HG03439 (cell line): ENCODE data around the gene PARN.
"Not testable (repeated sequence)": the region's sequence is repeated elsewhere in the genome, so short reads cannot be mapped to it uniquely, and the experiment has no call there.

Experiments used
- ATAC-seq: cut with Tn5 transposase; IDR thresholded peaks from one replicate; pipeline ENCODE4 v1.9.1; 2021; ENCODE audit warnings: mild to moderate bottlenecking, moderate library complexity; ENCODE audit not compliant: unreplicated experiment

The PARN gene

DNA sequence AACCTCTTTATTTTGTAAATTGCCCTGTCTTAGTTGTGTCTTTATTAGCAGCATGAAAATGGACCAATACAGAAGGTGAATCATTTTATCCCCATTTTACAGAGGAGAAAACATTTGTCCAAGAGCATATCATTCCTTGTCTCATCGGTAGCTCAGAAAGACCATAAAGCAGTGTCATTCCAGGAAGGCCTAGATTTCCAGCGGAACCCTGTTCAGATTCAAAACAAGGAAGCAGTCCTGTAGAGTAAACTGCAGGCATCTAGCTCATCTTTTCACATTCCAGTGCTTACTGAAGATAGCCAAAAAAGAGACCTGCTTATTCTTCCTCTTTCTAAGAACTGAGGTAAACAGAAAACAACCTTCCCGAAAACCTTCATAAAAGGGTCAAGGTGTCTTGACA lies 54.0 kb downstream of the PARN start:
- ATAC-seq: no peak

DNA sequence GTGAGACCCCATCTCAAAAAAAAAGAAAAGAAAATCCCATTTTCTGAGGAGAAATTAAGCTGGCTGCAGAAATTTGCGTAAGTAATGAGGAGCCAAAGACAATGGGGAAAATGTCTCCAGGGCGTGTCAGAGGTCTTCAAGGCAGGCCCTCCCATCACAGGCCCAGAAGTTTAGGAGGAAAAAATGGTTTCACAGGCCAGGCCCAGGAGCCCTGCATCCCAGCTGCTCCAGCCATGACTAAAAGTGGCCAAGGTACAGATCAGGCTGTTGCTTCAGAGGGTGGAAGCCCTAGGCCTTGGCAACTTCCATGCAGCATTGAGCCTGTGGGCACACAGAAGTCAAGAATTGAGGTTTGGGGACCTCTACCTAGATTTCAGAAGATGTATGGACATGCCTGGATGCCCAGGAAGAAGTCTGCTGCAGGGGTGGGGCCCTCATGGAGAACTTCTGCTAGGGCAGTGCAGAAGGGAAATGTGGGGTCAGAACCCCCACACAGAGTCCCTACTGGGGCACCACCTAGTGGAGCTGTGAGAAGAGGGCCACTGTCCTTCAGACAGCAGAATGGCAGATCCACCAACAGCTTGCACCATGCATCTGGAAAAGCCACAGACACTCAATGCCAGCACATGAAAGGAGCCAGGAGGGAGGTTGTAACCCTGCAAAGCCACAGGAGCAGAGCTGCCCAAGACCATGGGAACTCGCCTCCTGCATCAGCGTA lies 55.2 kb downstream of the PARN start:
- not testable (repeated sequence) for ATAC-seq

DNA sequence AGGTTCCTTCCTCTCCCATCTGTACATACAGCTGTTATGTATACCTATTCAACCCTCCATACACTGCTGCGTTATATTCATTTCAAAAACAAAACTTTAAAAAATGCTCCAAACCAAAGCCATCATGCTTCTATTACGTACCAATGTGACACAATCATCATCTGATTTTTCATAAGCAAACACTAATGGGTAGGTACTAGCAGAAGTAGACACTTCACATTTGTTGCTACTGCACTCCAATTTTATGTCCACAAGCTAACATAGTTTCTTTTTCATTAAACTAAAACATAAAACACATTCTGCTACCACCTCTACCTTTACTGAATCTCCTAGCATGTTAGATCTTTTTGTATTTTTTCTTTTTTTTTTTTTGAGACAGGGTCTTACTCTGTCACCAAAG lies 57.5 kb downstream of the PARN start:
- no peak for ATAC-seq

DNA sequence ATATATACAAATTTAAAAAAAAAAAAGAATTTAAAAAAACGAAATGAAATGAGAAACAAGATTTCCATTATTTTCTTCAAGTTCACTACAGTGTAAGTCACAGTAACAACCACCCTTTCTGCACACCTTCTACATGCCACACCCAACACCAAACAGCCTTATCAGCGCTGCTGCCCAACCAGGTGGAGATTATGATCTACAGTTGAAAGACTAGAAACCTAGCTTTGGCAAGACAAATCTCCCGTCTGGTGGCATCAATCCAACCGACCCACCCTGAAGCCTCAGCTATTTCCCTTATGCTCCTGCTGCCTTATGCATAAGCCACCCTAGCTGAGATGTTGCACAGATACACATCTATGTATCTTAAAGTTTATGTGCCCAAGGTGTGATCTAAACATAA lies 60.8 kb downstream of the PARN start:
- no peak for ATAC-seq

DNA sequence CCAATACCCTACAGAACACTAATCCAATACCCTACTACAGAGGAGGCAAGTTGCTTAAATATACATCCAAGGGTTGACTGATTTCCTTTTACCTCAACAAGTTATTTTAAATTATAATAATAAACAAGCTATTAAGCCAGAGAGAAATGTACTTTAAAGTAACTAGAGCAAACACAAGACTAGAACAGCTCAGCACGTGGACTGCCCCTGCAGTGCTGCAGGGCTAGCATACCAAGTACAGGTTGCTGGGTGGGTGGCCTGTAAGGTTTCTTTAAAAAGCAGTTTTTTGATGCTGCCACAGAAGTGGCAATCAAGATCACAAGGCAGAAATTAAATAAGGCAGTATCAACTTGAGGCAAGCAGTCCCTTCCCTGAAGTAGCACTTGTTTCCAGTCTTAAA lies 63.5 kb downstream of the PARN start:
- ATAC-seq: no peak

DNA sequence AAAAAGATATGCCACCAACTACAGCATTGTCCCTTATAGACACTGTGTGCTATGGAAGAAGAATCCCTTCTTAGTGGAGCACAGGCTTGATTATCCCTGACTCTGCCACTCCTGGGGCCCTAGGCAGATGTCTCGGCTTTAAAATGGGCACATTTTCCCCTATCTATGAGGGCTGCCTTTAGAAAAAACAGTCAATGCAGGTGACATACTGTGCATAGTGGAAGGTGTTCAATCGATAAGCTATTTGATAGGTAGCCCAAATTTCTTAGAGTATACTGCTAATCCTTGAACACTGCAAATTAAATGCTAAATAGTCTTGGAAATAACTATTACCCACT lies 64.4 kb downstream of the PARN start:
- no peak for ATAC-seq

DNA sequence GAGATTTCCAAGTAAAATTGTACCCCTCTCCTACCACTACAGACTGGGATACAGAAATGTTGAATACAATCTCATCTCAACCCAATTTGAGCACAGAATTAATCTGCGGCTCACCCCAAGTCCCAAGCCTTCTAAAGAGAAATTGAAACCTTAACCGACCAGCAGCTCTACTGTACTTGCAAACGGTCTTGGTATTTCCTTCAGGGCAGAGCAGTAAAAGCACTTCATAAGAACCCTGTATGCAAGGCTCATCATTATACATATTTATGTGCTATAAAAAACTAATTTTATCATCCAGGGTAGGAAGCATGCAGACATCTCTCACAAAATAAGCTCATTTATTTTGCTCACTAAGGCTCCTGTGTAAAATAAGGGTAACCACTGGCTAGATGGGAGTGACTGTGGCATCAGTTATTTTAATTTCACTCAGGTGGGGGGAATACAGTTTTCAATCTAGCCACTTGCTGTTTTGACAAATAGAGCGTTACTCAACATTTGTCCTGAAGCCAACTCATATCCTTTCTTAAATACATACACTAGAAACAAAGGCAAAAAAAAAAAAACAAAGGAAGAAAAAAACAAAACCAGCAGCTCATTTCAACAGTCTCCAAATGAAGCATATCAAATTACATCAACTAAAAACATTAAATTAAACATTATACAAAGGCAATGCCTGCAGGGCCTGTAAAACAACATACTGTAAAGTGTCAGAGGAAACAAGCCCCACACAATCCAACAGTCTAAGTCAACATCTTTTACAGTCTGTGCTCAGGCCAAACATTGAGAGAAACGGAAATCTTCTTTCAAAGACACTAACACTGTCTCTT lies 65.0 kb downstream of the PARN start:
- no peak for ATAC-seq

DNA sequence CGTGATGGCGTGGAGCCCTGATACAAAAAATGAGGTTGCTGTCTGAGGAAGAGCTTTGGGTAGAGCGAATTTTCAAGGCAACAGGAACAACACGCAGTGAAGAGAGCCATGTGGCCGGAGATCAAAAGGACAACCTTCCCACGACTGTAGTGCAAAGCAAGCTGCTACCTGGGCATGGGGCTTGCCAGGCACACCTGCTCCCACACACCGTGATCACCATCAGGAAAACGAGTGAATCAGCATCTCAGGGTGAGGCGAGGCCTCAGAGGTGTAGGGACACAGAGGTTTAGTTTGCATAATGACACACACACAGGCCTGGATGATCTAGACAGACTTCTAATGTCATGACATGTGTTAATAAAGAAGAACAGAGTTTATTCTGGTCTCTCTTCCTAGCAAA lies 65.7 kb downstream of the PARN start:
- ATAC-seq: no peak

DNA sequence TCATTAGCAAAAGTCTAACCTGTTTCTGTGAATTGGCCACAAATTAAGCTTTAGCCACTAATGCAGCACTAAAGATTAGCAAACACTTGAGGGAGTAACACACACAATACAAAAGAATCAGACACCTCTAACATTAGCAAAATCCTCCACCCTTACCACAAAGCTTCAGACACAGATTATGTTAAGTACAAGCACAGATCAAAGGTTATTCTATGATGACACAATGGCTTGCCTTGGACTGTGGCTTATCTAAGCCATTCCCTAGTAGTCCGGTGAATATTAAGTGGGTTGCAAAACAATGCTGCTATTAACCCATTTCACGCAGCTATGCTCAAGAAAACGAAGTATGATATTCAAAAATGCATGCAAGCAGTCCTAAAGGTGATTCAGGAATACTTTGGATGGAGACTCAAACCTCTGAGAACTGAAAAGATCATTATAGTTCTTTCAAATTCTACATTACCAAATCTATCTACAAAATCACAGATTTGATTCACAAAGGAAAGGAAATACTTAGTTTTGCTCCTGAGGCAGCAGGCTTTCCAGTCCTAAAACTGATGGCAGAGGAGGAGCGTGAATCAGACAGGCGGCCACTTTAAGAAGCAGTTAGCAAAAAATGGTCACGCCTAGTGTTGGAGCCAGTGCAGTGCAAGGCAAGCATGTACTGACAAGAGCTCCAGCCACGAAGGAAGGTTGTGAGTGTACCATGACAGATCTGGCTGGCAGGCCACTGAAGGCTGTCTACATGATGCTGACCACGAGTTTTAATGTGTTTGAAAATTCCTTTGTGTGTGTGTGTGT lies 67.2 kb downstream of the PARN start:
- no peak for ATAC-seq

DNA sequence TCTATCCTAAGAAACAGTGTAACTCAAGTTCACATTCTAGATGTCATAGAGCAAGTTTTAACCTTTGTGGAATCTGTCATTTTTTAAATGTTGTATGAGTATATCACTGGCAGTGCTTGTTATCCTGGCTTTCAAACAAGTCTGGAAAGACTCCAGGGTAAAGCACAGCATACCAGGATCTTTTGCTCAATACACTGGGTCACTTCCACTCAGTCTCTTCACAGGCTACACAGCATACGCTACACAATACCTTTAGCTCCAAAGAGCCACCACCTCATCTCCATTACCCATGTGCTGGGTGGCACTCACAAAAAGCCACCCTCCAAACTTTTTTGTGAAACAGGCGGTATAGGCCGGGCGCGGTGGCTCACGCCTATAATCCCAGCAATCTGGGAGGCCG lies 69.5 kb downstream of the PARN start:
- no peak for ATAC-seq

DNA sequence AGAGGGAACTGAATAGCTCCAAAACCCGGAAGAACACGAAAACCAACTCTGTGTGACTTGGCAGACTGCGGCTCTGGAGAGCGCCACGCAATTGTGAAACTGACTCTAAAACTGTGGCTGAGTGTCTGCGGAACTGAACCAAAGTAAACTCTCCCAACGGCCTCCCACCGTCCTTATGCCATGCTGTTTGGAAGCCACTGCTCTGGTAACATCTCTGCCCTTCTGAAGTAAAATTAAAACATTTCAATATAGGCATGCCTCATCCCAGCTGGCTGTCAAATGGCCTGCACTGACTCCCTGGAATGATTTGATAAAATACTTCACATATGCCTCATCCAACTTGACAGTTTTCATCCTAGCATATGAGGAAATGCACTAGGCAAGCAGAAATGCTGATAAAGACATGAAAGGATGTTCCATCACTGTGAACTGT lies 70.2 kb downstream of the PARN start:
- no peak for ATAC-seq

DNA sequence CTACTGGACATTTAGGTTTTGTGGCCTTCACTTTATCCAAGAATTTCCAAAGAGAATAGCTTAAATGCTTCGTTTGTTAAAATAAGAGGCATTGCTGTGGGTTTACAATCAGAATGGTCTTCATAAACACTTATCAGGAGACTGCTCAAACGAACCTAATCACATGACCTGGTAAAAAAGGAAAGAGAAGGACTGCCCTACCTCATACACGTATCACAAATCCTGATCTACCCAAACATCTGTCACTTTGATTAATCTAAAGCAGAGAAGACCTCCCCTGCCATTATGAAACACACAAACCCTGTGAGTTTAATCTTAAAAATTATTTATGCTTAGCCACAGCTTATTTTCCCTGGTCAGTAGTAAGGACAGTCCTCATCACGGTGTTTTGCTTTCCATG lies 76.6 kb downstream of the PARN start:
- ATAC-seq: no peak

DNA sequence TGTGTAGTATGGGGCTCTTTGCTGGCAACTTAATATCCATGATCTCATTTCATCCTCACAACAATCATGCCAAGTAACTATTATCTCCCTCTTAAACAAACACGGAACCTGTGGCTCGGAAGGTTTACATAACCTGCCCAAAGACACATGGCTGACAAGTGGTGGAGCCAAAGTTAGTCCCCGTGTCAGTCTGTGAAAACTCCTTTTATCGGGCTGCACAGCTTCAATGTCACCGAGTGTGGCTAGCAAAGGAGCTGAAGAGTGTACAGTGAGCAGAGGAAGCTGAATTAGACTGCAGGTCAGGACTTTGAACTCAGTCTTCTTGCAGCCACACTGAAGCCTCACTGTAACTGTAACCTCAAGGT lies 80.3 kb downstream of the PARN start:
- ATAC-seq: no peak

DNA sequence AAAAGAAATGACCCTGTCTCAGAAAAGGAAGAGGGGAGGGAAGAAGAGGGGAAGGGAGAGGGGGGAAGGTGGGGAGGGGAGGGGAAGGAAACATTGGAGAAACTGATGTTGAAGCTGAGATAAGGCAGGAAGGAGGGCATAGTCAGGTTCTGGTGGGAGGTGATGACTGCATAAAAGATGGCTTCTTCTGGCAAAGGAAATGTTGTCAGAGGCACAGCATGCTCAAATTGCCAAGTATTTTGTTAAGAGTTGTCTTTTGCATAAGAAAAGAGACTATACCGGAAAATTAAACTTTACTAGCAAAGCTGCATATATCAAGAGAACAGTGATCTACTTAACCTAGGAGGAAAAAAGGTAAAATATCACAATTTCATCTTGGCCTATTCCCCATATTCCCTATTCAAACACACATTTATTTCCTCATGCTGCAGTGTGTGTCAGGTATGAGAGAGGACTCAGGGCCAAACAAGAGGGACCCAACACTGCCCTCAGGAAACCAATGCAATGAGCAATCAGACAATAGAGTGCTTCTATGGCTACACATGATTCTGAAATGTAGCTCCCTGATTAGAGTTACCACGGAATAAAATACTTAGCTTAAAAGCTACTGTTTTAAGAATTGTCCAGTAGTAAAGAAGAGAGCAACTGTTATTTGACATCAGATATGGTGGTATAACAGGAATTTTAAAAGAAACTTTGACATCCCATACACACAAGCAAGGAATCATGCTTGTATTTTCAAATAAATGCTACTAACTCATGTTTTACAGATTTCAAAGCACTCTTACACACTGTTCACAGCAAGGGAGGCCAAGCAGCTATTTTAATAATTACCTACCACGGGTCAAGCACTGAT lies 80.9 kb downstream of the PARN start:
- ATAC-seq: no peak

DNA sequence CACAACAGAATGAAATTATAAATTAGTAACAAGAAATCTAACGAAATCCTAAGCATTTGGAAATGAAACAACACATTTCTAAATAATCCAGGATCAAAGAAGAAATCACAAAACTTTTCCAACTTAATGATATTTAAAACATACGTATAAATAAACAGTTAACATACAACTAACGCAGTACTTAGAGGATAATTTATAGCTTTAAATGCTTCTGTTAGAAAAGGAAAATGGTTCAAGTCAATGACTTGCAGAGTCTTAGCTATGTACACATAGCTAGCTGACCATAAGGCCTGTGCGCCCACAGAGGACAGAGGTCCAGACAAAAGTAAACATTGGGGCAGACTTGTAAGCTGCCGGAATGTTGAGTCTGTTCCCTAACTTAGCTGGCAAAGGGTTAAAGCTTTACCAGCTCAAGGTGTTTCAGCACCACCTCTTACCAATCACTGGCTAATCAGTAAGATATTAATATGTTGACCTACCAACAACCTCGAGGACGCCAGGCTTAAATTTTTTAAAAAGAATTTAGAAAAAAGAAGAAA lies 84.6 kb downstream of the PARN start:
- no peak for ATAC-seq

DNA sequence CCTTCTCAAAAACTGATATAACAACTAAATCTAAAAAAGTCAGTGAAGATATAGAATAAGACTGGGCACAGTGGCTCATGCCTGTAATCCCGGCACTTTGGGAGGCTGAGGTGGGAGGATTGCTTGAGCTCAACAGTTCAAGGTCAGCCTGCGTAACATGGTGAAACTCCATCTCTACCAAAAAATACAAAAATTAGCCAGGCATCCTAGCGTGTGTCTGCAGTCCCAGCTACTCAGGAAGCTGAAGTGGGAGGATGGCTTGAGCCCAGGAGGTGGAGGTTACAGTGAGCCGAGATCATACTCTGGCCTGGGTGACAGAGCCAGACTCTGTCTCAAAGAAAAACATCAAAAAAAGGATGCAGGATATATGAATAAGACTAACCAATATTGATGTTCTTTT lies 85.2 kb downstream of the PARN start:
- not testable (repeated sequence) for ATAC-seq

DNA sequence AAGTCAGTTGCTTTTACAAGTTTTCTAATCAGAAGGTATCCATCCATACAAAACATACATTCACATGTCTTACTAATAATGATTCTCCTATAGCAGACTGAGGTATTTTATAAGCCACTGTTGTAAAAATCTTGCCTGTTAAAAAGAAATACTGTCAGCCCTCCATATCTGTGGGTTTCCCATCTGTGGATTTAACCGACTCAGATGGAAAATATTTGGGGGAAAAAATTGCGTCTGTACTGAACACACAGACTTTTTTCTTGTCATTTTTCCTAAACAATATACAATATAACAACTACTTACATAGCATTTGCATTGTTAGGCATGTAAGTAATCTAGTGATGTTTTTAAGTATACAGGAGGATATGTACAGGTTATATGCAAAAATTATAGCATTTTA lies 90.4 kb downstream of the PARN start:
- no peak for ATAC-seq

DNA sequence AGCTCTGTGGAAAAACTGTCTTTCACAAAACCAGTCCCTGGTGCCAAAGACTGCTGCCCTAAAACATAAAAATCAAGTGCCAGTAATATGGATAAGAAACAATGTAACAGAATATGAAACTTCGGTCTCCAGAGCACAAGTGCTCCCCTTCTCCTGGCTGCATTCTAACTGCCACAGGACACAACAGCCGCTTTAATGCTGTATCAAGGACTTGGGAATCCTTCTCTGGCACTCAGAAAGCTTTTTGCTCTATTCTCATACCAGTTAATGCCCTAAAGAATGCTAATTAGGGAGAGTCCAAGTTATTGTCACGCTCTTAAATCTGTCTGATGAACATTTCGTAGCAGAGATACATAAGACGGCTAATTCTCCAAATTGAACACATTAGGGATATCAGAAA lies 90.9 kb downstream of the PARN start:
- ATAC-seq: no peak

DNA sequence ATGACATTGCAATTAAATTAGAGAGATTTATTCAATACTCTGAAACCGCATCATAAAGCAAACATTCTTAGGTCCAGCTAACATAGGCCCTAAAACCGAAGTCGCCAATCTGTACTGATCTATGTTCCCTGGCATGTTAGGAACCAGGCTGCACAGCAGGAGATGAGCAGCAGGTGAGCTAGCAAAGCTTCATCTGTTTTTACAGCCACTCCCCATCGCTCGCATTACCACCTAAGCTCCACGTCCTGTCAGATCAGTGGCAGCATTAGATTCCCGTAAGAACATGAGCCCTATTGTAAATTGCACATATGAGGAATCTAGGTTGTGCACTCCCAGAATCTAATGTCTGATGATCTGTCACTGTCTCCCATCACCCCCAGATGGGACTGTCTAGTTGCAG lies 91.5 kb downstream of the PARN start:
- ATAC-seq: no peak

DNA sequence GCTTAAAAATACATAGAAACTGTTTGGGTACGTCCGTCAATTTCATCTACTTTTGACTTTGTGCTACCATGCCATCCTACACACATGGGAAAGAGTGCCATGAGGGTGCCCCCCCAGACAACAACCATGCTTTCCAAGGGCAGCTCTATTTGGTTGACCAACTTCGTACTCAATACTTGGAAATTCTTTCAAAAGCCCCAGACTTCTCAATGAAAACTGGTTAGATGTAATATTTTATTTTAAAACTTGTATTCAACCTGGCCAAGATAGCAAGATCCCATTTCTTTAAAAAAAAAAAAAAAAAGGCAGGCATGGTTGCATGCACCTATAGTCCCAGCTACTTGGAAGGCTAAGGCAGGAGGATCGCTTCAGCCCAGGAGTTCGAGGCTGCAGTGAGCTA lies 98.4 kb downstream of the PARN start:
- no peak for ATAC-seq

DNA sequence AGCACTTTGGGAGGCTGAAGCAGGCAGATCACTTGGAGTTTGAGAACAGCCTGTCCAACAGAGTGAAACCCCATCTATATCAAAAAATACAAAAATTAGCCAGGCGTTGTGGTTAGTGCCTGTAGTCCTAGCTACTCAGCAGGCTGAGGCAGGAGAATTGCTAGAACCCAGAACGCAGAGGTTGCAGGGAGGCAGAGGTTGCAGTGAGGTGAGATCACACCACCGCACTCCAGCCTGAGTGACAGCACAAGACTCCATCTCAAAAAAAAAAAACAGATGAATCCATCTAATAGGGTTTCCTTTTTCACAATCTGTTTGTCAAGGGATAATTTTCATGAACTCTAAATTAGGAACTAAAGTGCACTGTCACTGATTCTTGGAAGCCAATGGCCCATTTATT lies 99.0 kb downstream of the PARN start:
- no peak for ATAC-seq
